Fibroblast of lung (primary cell): ENCODE measurements around the gene CCNE1. TPM values are rescaled to one million over a fixed set of nuclear protein-coding genes. Genes with fewer than 3 reads are reported as not detected.

Source experiments
- DNase-seq, 2 donors: peaks; one replicate each; pipeline versions ENCODE4 v3.0.0 to v3.0.0-alpha.2; 2010; ENCODE audit warnings: low read depth in 2 of 2
- H2AFZ ChIP-seq: 2 replicates; pipeline ENCODE4 v1.5.1; 2012; ENCODE audit warnings: low read length, control low read depth, inconsistent platforms
- H3K27ac ChIP-seq: 2 replicates; pipeline ENCODE4 v1.5.1; 2011; ENCODE audit warnings: low read length, control low read depth; ENCODE audit not compliant: insufficient read depth
- H3K27me3 ChIP-seq: 2 replicates; pipeline ENCODE4 v1.5.1; 2011; ENCODE audit warnings: mild to moderate bottlenecking, low read length; ENCODE audit not compliant: control insufficient read depth, insufficient read depth
- H3K36me3 ChIP-seq: 2 replicates; pipeline ENCODE4 v1.5.1; 2011; ENCODE audit warnings: low read length; ENCODE audit not compliant: control insufficient read depth, insufficient read depth
- H3K4me1 ChIP-seq: 2 replicates; pipeline ENCODE4 v1.5.1; 2011; ENCODE audit warnings: low read length; ENCODE audit not compliant: control insufficient read depth, insufficient read depth; ENCODE audit errors: extremely low read depth
- H3K4me2 ChIP-seq: 2 replicates; pipeline ENCODE4 v1.5.1; 2011; ENCODE audit warnings: low read length, control low read depth; ENCODE audit not compliant: insufficient read depth; ENCODE audit errors: extremely low read depth
- H3K4me3 ChIP-seq, 4 experiments: fragments of 200-600 bp in 1 of 4; sonication (generic) in 1 of 4; replicated peaks in 1 of 4; 2 replicates each; pipeline ENCODE4 v1.5.1; 2011 to 2016; ENCODE audit warnings: low read length in 4 of 4, low read depth in 3 of 4, mild to moderate bottlenecking in 3 of 4, control low read depth in 2 of 4, inconsistent platforms in 1 of 4, mixed read lengths in 1 of 4; ENCODE audit not compliant: insufficient read depth in 1 of 4; ENCODE audit errors: control extremely low read depth in 1 of 4
- H3K79me2 ChIP-seq: 2 replicates; pipeline ENCODE4 v1.5.1; 2012; ENCODE audit warnings: mild to moderate bottlenecking, low read length, inconsistent platforms; ENCODE audit not compliant: control insufficient read depth, insufficient read depth
- H3K9ac ChIP-seq: 2 replicates; pipeline ENCODE4 v1.5.1; 2011; ENCODE audit warnings: mild to moderate bottlenecking, low read length, control low read depth; ENCODE audit not compliant: insufficient read depth
- H3K9me3 ChIP-seq: 2 replicates; pipeline ENCODE4 v1.5.1; 2012; ENCODE audit warnings: low read depth, low read length; ENCODE audit not compliant: control insufficient read depth, insufficient read depth
- H4K20me1 ChIP-seq: 2 replicates; pipeline ENCODE4 v1.5.1; 2011; ENCODE audit warnings: low read length; ENCODE audit not compliant: control insufficient read depth, insufficient read depth; ENCODE audit errors: extremely low read depth
- CTCF ChIP-seq, 2 donors: IDR thresholded peaks in 1 of 2; conservative IDR thresholded peaks in 1 of 2; 1 replicate in 1 of 2; 2 replicates in 1 of 2; pipeline ENCODE4 v1.5.1; 2011 to 2012; ENCODE audit warnings: low read length in 2 of 2, control low read depth in 1 of 2, inconsistent platforms in 1 of 2, low read depth in 1 of 2, mild to moderate bottlenecking in 1 of 2
- EZH2 ChIP-seq: IDR thresholded peaks from 2 replicates; pipeline ENCODE4 v1.5.1; 2012; ENCODE audit warnings: low read length, control low read depth, mild to moderate bottlenecking; ENCODE audit errors: missing control alignments
- polyA plus RNA-seq, 2 donors: library from polyadenylated mRNA; depleted of rRNA in 1 of 2; stranded (reverse) in 1 of 2; unstranded in 1 of 2; fragments of >200 nt; gene quantifications; 2 replicates each; pipeline ENCODE4 v1.2.1, GENCODE V29; 2011 to 2012; ENCODE audit warnings: missing spikeins in 1 of 2
- total RNA-seq: library from RNA; depleted of rRNA; stranded (reverse); fragments of >200 nt; gene quantifications from 2 replicates; pipeline ENCODE4 v1.2.1, GENCODE V29; 2014

Gene CCNE1
- total and polyA plus RNA-seq, 2 donors (not counting 1 experiment from before 2014, with no cell fraction given) = 4.8 to 5.3 TPM

GRCh38 chr19:29782260-29782580 is 29.6 kb upstream of the CCNE1 start:
- no peak for TF ChIP-seq CTCF (conservative IDR thresholded peaks at IDR 0.05 in 1 of 2, IDR thresholded peaks at IDR 0.05 in 1 of 2; ENCODE audit: low read depth in 1 of 2, low read length in 2 of 2)
- no peak for TF ChIP-seq EZH2
- Histone ChIP-seq H3K27ac (no peak overlapping the region), H3K4me3 (no peak overlapping the region), H3K36me3 (no peaks in the 10 kb centered on the region), H3K4me1 (no peaks in the 10 kb centered on the region), H4K20me1 (no peaks in the 10 kb centered on the region), H3K27me3 (no peaks in the 10 kb centered on the region), H3K4me2 (no peak overlapping the region), H3K9ac (no peak overlapping the region), H3K9me3 (no peaks in the 10 kb centered on the region), H2AFZ (no peak overlapping the region), H3K79me2 (no peaks in the 10 kb centered on the region)
- DNase-seq = no peak

GRCh38 chr19:29783627-29784190 is 28.1 kb upstream of the CCNE1 start:
- Histone ChIP-seq H3K9ac (no peak overlapping the region), H2AFZ (no peak overlapping the region), H3K27me3 (no peaks in the 10 kb centered on the region), H3K4me2 (no peak overlapping the region), H3K79me2 (no peaks in the 10 kb centered on the region), H4K20me1 (no peaks in the 10 kb centered on the region), H3K36me3 (no peaks in the 10 kb centered on the region), H3K27ac (no peak overlapping the region), H3K4me3 (no peak overlapping the region), H3K9me3 (no peaks in the 10 kb centered on the region), H3K4me1 (no peaks in the 10 kb centered on the region)
- no peak for DNase-seq
- TF ChIP-seq CTCF (conservative IDR thresholded peaks at IDR 0.05 in 1 of 2, IDR thresholded peaks at IDR 0.05 in 1 of 2; ENCODE audit: low read depth in 1 of 2, low read length in 2 of 2) (no peak), EZH2 (no peak)

GRCh38 chr19:29784598-29785223 is 27.1 kb upstream of the CCNE1 start:
- Histone ChIP-seq H3K27ac (no peak overlapping the region), H3K79me2 (no peaks in the 10 kb centered on the region), H4K20me1 (no peaks in the 10 kb centered on the region), H3K9ac (no peak overlapping the region), H3K4me3 (no peak overlapping the region), H3K36me3 (no peaks in the 10 kb centered on the region), H3K27me3 (no peaks in the 10 kb centered on the region), H2AFZ (no peak overlapping the region), H3K4me2 (no peak overlapping the region), H3K9me3 (no peaks in the 10 kb centered on the region), H3K4me1 (no peaks in the 10 kb centered on the region)
- no peak for DNase-seq
- TF ChIP-seq EZH2 (no peak), CTCF (conservative IDR thresholded peaks at IDR 0.05 in 1 of 2, IDR thresholded peaks at IDR 0.05 in 1 of 2; ENCODE audit: low read depth in 1 of 2, low read length in 2 of 2) (no peak)
